NCI-H510A treated with DMSO at 0.1 percent for 48 hours (cell line): ENCODE data around the gene HMCN1.

Experiments
- DNase-seq: peaks from one replicate; lab custom pipeline; 2025; lab: John Stamatoyannopoulos, UW

HMCN1 gene

GRCh38 chr1:185733818-185734735, at the start of gene HMCN1:
TSS of gene HMCN1 (plus strand) at chr1:185734391. CDS start at chr1:185734780, 389 bp downstream.
- peak; percentile 57 for DNase-seq

GRCh38 chr1:185686821-185687778, 47.1 kb upstream of the HMCN1 start:
- DNase-seq: no peak

GRCh38 chr1:185690527-185690926, 43.7 kb upstream of the HMCN1 start:
- no peak for DNase-seq

GRCh38 chr1:185693654-185694053, 40.5 kb upstream of the HMCN1 start:
- no peak for DNase-seq

- no peak for DNase-seq
Measured at GRCh38 chr1:185694081-185694480, 40.1 kb upstream of the HMCN1 start.

GRCh38 chr1:185695299-185695698, 38.9 kb upstream of the HMCN1 start:
- peak; percentile 6 for DNase-seq

GRCh38 chr1:185696422-185697150, 37.6 kb upstream of the HMCN1 start:
- peak; percentile 81 for DNase-seq

GRCh38 chr1:185699874-185700273, 34.3 kb upstream of the HMCN1 start:
- no peak for DNase-seq

- DNase-seq: no peak
Measured at GRCh38 chr1:185701650-185702049, 32.5 kb upstream of the HMCN1 start.

- DNase-seq: no peak
Measured at GRCh38 chr1:185704181-185704580, 30.0 kb upstream of the HMCN1 start.

GRCh38 chr1:185716095-185716494, 18.1 kb upstream of the HMCN1 start:
- DNase-seq: no peak

- no peak for DNase-seq
Measured at GRCh38 chr1:185719021-185719420, 15.2 kb upstream of the HMCN1 start.

GRCh38 chr1:185720633-185721272, 13.4 kb upstream of the HMCN1 start:
- DNase-seq: peak; percentile 33

GRCh38 chr1:185721553-185721952, 12.6 kb upstream of the HMCN1 start:
- DNase-seq: no peak

GRCh38 chr1:185722098-185722497, 12.1 kb upstream of the HMCN1 start:
- DNase-seq: no peak

GRCh38 chr1:185727726-185728125, 6.5 kb upstream of the HMCN1 start:
- no peak for DNase-seq

GRCh38 chr1:185731446-185731845, 2.7 kb upstream of the HMCN1 start:
- DNase-seq: no peak

GRCh38 chr1:185732951-185733350, 1.2 kb upstream of the HMCN1 start:
- DNase-seq: no peak

GRCh38 chr1:185734929-185735700, 924 bp downstream of the HMCN1 start:
- DNase-seq: no peak

GRCh38 chr1:185735701-185736064, 1.5 kb downstream of the HMCN1 start:
- no peak for DNase-seq

GRCh38 chr1:185739967-185740366, 5.8 kb downstream of the HMCN1 start:
- DNase-seq: no peak
